ENCODE data around the gene ZYG11A.

The ZYG11A gene

DNA sequence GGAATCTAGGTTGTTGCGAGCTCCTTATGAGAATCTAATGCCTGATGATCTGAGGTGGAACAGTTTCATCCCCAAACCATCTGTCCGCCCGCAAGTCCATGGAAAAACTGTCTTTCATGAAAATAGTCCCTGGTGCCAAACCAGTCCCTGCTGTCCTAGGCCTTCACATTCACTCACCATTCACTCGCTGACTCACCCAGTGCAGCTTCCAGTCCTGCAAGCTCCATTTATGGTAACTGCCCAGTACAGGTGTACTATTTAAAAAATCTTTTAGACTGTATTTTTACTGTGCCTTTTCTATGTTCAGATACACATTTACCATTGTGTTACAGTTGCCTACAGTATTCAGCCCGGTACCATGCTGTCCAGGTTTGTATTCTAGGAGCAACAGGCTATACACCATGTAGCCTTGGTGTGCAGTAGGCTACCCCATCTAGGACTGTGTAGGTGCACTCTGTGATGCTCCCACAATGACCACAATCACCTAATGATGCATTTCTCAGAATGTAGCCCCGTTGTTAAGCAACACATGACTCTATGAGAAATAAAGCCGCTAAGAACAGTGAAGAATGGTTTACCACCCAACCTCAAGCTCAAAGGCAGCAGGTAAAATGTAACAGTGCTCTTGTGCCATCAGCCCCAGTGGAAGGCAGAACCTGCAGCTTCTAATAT, 76.6 kb downstream of the ZYG11A start:
- peak in 1 of 5 experiments; percentile 61 for DNase-seq

DNA sequence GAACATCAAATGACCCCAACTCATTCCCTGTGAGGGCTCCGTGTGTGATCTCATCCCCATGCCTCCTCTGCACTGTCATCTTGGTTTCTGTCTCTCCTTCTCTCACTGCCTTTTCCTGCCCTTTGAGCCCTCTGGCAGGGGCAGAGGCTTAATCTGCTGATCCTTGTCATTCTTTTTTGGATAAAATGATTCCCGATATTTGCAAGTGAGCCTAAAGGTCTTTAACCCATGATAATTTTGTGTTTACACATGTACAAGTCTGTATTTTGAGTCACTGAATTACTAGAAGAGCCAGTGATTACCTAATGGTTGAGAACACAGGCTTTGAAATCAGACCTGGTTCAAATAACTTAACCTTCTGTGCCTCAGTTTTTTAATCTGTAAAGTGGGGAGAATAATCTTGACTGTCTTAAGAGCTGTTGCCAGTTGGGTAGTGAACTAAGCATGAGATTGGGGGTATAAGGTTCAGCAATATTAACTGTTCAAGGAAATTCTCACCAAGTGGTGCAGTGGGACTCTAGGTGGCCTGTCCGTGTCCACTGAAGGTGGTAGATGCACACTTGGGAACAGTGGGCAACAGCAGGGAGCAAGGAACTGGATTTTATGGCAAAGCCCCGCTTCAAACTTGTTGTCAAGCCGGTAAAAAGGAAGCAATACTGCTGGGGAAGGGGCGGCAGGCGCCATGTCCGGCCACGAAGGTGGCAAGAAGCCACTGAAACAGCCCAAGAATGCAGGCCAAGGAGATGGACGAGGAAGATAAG, 77.3 kb downstream of the ZYG11A start:
- no peak for DNase-seq

DNA sequence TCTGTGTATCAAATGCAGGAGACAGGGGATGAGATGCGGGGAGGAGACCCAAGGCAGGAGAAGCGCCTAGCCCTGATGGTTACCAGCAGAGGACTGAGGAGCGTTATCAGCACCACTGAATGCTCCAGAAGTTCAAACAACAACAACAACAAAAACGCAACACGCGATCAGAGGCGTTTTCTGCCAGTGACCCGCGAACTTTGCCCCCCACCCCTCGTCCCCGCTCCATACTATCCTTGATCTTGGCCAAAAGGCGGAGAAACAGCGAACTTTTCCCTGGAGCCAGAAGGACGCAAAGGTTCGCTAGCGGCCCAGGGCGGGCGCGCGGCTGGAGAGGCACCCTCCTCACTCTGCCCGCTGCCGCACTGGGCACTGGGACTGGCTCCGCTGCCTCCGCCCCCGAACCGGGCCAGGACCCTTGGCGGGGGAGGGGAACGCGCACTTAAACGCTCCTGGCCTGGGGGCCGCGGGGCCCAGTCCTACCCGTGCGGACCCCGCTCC, 78.3 kb downstream of the ZYG11A start:
- DNase-seq = no peak

DNA sequence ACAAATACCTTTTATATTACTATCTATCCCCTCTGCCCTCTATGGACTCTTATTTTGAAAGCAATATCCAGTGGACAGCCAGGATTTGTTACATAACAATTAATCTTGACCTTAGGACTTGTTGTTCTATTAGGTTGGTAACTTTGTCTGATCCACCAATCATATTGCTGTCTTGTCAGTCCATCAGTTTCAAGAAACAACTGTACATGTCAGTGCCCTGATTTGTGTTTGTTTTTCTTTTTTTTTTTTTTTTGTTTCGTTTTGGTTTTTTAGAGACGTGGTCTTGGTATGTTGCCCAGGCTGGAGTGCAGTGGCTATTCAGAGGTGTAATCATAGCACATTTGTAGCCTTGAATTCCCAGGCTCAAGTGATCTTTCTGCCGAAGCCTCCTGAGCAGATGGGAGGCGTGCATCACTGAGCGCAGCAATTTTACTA, 83.0 kb downstream of the ZYG11A start:
- no peak for DNase-seq

DNA sequence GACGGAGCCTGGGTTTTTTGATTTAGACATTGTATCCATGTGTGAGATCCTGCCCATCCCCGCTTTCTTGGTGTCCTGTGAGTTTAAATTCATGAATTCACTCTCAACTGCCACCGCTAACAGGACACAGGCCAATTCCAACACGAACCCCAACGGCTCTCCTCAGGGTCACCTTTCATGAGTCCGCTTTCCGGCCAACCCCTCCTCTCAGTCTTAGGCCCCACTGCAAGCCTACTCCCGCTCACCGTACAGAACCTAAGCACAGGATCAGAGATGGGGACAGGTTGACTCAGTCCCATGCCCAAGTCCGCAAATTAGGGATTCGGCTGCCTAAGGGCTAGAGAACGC, 84.3 kb downstream of the ZYG11A start:
- no peak for DNase-seq

DNA sequence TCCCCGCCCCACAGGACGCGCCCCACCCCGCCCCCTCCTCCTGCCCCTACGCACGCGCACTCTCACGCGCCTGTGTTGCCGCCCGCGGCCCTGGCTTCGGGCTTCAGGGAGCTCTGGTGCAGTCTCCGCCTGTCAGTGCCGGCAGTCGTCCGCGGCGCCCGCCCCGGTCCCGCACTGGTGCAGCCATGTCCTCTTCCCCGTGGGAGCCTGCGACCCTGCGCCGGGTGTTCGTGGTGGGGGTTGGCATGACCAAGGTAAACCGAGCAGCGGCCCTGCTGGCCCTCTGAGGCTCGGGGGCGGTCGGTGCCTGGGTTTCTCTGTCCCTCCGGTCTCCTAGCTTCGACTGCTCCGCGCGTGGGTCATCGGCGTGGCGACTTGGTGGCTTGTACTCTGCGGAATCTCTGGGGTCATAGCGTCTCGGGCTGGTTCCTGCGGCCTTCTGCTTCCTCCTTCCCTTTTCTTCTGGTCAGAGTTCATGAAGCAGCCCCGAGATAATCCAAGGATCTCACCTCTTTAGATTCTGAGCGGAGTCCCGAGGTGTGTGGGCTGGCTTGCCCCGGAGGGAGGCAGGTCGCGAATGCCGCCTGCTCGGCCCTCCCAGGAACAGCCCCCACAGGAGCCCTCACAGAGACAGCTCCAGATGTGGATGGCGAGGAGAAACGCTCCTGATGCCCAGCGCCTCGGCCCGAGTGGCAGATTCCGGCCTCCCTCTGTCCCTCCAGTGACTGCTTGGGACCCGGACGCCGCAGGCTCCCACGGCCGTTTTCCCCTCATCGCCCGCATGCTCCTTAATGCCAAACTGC, 84.9 kb downstream of the ZYG11A start, which contains the start of gene SCP2:
TSS of gene SCP2 (plus strand) at position 65 of the 803 bp plus-strand sequence. CDS start at position 186, 121 bp downstream.
- peak; percentile 54 to 83 (median 62) for DNase-seq

DNA sequence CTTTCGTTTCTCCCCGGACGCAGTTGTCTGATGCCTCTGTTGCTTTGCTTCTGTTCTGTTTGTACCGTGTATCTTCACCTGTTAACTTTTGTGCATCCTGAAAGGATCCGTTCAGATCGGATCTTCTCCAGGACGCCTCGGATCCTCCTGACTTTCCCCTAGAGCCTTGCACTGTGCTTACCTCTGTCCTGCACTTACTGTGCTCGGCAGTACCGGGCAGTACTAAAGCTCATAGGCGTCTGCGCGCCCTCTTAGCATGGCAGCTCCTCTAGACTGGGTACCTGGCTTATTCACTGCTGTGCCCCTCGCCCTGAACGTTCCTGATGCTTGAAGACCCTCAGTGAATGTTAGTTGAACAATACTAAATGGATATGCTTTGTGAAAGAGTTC, 85.5 kb downstream of the ZYG11A start:
- DNase-seq = peak in 1 of 5 experiments; percentile 19

DNA sequence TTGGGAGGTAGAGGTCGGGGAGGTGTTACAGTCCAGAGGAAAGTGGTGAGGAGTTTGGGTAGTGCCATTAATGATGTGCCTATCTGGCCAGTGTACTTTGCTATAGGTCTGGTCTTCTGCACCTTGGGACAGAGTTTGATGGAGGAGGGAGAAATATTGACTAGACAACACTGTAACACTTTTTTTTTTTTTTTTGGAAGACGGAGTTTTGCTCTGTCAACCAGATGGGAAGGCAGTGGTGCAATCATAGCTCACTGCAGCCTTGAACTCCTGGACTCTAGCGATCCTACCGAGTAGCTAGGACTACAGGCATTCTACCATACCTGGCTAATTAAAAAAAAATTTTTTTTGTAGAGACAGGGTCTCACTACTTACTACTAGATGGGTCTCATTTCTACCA, 86.5 kb downstream of the ZYG11A start:
- DNase-seq = no peak

DNA sequence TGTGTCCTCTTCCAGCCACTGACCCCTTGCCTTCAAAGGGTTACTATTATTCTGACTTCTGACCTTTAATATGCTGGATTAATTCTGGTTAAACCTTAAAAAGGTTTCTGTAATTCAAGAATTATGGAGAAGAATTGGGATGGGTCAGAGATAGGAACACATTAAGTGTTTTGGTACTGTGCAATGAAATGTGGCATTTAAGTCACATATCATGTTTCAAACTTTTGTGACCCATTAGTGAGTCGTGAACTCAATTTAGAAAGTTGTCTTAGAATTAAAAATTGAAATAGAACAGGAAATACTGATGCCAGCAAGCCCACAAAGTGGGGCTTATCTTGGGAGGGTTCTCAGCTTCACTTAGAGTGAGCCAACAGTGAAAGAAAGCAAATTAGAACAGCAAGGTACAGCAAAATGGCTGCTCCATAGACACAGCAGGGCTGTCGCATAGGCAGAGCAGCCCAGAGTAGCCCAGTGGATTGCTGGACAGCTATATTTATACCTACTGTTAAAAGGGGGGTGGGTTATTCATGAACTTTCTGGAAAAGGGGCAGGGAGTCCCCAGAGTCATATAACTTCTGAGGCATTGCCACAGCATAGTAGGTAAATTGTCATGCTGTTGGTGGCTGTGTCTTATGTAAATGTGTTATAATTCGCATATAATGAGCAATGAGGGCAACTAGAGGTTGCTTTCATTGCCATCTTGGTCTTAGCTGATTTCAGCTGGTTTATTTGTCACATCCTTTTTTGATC, 95.0 kb downstream of the ZYG11A start:
- no peak for DNase-seq

DNA sequence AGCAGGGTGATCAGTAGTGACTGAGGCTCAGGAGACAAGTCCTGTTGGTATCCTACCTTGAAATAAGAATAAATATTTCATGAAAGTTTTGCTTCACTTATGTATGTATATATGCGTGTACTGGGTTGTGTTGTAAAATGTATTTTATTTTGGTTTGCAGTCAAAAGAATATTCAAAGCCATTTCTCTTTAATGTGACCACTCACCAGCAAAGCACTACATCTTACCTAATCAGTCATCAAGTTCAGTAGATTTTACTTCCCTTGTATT, 95.6 kb downstream of the ZYG11A start:
- no peak for DNase-seq

DNA sequence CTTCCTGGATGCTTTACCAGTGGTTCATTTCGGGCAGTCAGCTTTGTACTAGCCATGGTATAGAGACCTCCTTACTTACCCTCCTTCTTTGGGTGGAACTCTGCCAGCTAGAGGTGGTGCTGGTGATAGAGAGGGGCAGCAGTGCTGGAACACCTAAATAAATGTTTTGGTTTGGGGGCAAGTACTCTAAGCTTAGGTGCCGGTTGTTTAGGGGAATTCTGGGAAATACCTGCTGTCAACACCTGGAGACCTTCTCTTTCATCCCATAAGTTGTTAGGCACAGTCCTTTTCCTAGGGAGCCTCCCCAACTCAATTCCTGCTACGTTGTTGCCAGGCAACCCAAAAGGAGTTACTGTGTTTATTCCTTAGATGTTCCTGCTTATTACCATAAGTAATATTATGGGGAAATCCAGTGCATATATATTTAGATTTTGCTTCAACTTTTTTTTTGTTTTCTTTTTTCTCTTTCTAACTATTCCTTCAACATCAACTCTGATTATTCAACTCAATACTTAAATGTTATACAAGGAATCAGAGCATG, 101.4 kb downstream of the ZYG11A start:
- no peak for DNase-seq

DNA sequence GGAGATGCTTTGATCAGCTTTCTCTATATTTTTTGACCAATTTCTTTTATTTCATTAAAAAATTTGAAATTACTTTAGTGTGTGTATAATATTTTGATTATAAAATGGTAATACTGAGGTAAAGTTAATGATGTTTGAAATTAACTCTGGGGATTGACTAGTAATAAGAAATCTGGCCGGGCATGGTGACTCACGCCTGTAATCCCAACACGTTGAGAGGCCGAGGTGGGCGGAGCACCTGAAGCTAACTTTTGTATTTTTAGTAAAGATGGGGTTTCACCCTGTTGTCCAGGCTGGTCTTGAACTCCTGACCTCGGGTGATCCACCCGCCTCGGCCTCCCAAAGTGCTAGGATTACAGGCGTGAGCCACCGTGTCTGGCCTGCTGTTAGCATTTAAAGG, 102.0 kb downstream of the ZYG11A start:
- no peak for DNase-seq
